IPS-18a (cell line): ENCODE measurements around the gene CFAP298.
A peak's percentile ranks its signal among the peaks of the same experiment; 100 is the strongest.

Source experiments
- H3K27ac ChIP-seq: one replicate; pipeline ENCODE4 v1.5.1; 2013; ENCODE audit warnings: low read length
- H3K27me3 ChIP-seq: one replicate; pipeline ENCODE4 v1.6.1; 2013; ENCODE audit warnings: mild to moderate bottlenecking, low read length; ENCODE audit not compliant: control insufficient read depth, insufficient read depth
- H3K36me3 ChIP-seq: one replicate; pipeline ENCODE4 v1.6.1; 2013; ENCODE audit warnings: low read depth, low read length; ENCODE audit not compliant: control insufficient read depth
- H3K4me1 ChIP-seq: one replicate; pipeline ENCODE4 v1.6.1; 2013; ENCODE audit warnings: low read depth, low read length; ENCODE audit not compliant: control insufficient read depth
- H3K4me3 ChIP-seq: one replicate; pipeline ENCODE4 v1.5.1; 2013; ENCODE audit warnings: low read length
- H3K9ac ChIP-seq: one replicate; pipeline ENCODE4 v1.6.1; 2013; ENCODE audit warnings: mild to moderate bottlenecking, low read length, moderate library complexity
- H3K9me3 ChIP-seq: one replicate; pipeline ENCODE4 v1.6.1; 2013; ENCODE audit warnings: low read depth, low read length; ENCODE audit not compliant: control insufficient read depth

CFAP298 gene

GRCh38 chr21:32576011-32576410 is 36.2 kb downstream of the CFAP298 start:
- H3K9me3 ChIP-seq, result no peaks in the 10 kb centered on the region
- no peak overlapping the region for H3K4me3 ChIP-seq
- H3K27me3 ChIP-seq, result no peaks in the 10 kb centered on the region
- no peak overlapping the region for H3K9ac ChIP-seq
- H3K4me1 ChIP-seq, result no peaks in the 10 kb centered on the region
- H3K36me3 ChIP-seq, result no peaks in the 10 kb centered on the region
- no peak overlapping the region for H3K27ac ChIP-seq

GRCh38 chr21:32574946-32575925 is 36.9 kb downstream of the CFAP298 start:
- H3K27me3 ChIP-seq, result no peaks in the 10 kb centered on the region
- no peak overlapping the region for H3K27ac ChIP-seq
- no peak overlapping the region for H3K9ac ChIP-seq
- no peaks in the 10 kb centered on the region for H3K9me3 ChIP-seq
- H3K36me3 ChIP-seq, result no peaks in the 10 kb centered on the region
- H3K4me1 ChIP-seq, result no peaks in the 10 kb centered on the region
- no peak overlapping the region for H3K4me3 ChIP-seq

GRCh38 chr21:32572574-32573420 is 39.4 kb downstream of the CFAP298 start:
- Histone ChIP-seq H3K9me3 (no peaks in the 10 kb centered on the region), H3K27ac (no peak overlapping the region), H3K9ac (no peak overlapping the region), H3K4me3 (no peak overlapping the region), H3K27me3 (peaks cover 10% of the 10 kb centered on the region), H3K36me3 (no peaks in the 10 kb centered on the region), H3K4me1 (peaks cover 5% of the 10 kb centered on the region)

- no peak overlapping the region for H3K4me3 ChIP-seq
- peaks cover 5% of the 10 kb centered on the region for H3K9me3 ChIP-seq
- peaks cover 10% of the 10 kb centered on the region for H3K27me3 ChIP-seq
- no peak overlapping the region for H3K27ac ChIP-seq
- no peak overlapping the region for H3K9ac ChIP-seq
- H3K4me1 ChIP-seq, result peaks cover 5% of the 10 kb centered on the region
- no peaks in the 10 kb centered on the region for H3K36me3 ChIP-seq
Observed at GRCh38 chr21:32570456-32570855, 41.7 kb downstream of the CFAP298 start.

GRCh38 chr21:32569261-32570230 is 42.6 kb downstream of the CFAP298 start:
- H3K9ac ChIP-seq, result peak overlapping the region; percentile 58
- H3K27me3 ChIP-seq, result peaks cover 10% of the 10 kb centered on the region
- H3K9me3 ChIP-seq, result peaks cover 5% of the 10 kb centered on the region
- peak overlapping the region; percentile 73 for H3K4me3 ChIP-seq
- peaks cover 5% of the 10 kb centered on the region for H3K4me1 ChIP-seq
- H3K27ac ChIP-seq, result no peak overlapping the region
- no peaks in the 10 kb centered on the region for H3K36me3 ChIP-seq

- Histone ChIP-seq H3K9me3 (peaks cover 5% of the 10 kb centered on the region), H3K27me3 (peaks cover 10% of the 10 kb centered on the region), H3K4me1 (peaks cover 11% of the 10 kb centered on the region), H3K9ac (no peak overlapping the region), H3K4me3 (no peak overlapping the region), H3K27ac (no peak overlapping the region), H3K36me3 (no peaks in the 10 kb centered on the region)
Observed at GRCh38 chr21:32567626-32568025, 44.6 kb downstream of the CFAP298 start.

- Histone ChIP-seq H3K9ac (no peak overlapping the region), H3K36me3 (no peaks in the 10 kb centered on the region), H3K9me3 (peaks cover 5% of the 10 kb centered on the region), H3K4me1 (peaks cover 19% of the 10 kb centered on the region), H3K4me3 (no peak overlapping the region), H3K27me3 (peaks cover 10% of the 10 kb centered on the region), H3K27ac (no peak overlapping the region)
Observed at GRCh38 chr21:32566741-32567389, 45.3 kb downstream of the CFAP298 start.

GRCh38 chr21:32565856-32566465 is 46.2 kb downstream of the CFAP298 start:
- H3K36me3 ChIP-seq, result no peaks in the 10 kb centered on the region
- no peak overlapping the region for H3K4me3 ChIP-seq
- peaks cover 10% of the 10 kb centered on the region for H3K27me3 ChIP-seq
- H3K9me3 ChIP-seq, result peaks cover 5% of the 10 kb centered on the region
- no peak overlapping the region for H3K27ac ChIP-seq
- H3K4me1 ChIP-seq, result peaks cover 22% of the 10 kb centered on the region
- no peak overlapping the region for H3K9ac ChIP-seq

- peaks cover 27% of the 10 kb centered on the region for H3K4me1 ChIP-seq
- no peak overlapping the region for H3K4me3 ChIP-seq
- peaks cover 5% of the 10 kb centered on the region for H3K9me3 ChIP-seq
- H3K9ac ChIP-seq, result peak overlapping the region; percentile 5
- no peaks in the 10 kb centered on the region for H3K36me3 ChIP-seq
- peak overlapping the region; percentile 20 for H3K27ac ChIP-seq
- H3K27me3 ChIP-seq, result no peaks in the 10 kb centered on the region
Observed at GRCh38 chr21:32562915-32563314, 49.3 kb downstream of the CFAP298 start.

- H3K27me3 ChIP-seq, result no peaks in the 10 kb centered on the region
- peaks cover 5% of the 10 kb centered on the region for H3K9me3 ChIP-seq
- H3K9ac ChIP-seq, result peak overlapping the region; percentile 5
- H3K4me3 ChIP-seq, result no peak overlapping the region
- H3K4me1 ChIP-seq, result peaks cover 27% of the 10 kb centered on the region
- H3K36me3 ChIP-seq, result no peaks in the 10 kb centered on the region
- peak overlapping the region; percentile 28 for H3K27ac ChIP-seq
Observed at GRCh38 chr21:32562426-32562825, 49.8 kb downstream of the CFAP298 start.
